ENCODE measurements around the gene MORN1.

The MORN1 gene

GRCh38 chr1:2415337-2415736, 24.0 kb upstream of the MORN1 start:
- no peak for ATAC-seq
- no peak for TF ChIP-seq TCF4 (CRISPR knock-in tag; IDR thresholded peaks at IDR 0.05; ENCODE audit: borderline replicate concordance)
- TF ChIP-seq TOX (CRISPR knock-in tag; IDR thresholded peaks at IDR 0.05; ENCODE audit: borderline replicate concordance): no peak
- no peak for TF ChIP-seq ZNF70 (CRISPR knock-in tag; IDR thresholded peaks at IDR 0.05)
- TF ChIP-seq BACH2 (CRISPR knock-in tag; IDR thresholded peaks at IDR 0.05; ENCODE audit: borderline replicate concordance): no peak
- TF ChIP-seq SNAI2 (CRISPR knock-in tag; IDR thresholded peaks at IDR 0.05): no peak
- no peak for TF ChIP-seq ZNF565 (CRISPR knock-in tag; conservative IDR thresholded peaks at IDR 0.05; ENCODE audit: low read depth)
- TF ChIP-seq PPARA (CRISPR knock-in tag; IDR thresholded peaks at IDR 0.05; ENCODE audit: borderline replicate concordance): no peak
- no peak for TF ChIP-seq ESRRG (CRISPR knock-in tag; IDR thresholded peaks at IDR 0.05)
- no peak for TF ChIP-seq ZFP3 (CRISPR knock-in tag; IDR thresholded peaks at IDR 0.05)

GRCh38 chr1:2414297-2414958, 23.1 kb upstream of the MORN1 start:
- TF ChIP-seq ZNF70 (CRISPR knock-in tag; IDR thresholded peaks at IDR 0.05): no peak
- no peak for TF ChIP-seq ZC3H10 (CRISPR knock-in tag; IDR thresholded peaks at IDR 0.05)
- no peak for TF ChIP-seq SNAI2 (CRISPR knock-in tag; IDR thresholded peaks at IDR 0.05)
- peak; percentile 63 for ATAC-seq

- ATAC-seq: peak; percentile 2; the same call in 2 of the 3 replicates
- TF ChIP-seq GLIS3 (CRISPR knock-in tag; IDR thresholded peaks at IDR 0.05) (no peak), ISL1 (CRISPR knock-in tag; IDR thresholded peaks at IDR 0.05) (no peak), TOX (CRISPR knock-in tag; IDR thresholded peaks at IDR 0.05; ENCODE audit: borderline replicate concordance) (no peak), TSHZ2 (CRISPR knock-in tag; IDR thresholded peaks at IDR 0.05) (no peak), CSDC2 (CRISPR knock-in tag; IDR thresholded peaks at IDR 0.05) (no peak), ZNF565 (CRISPR knock-in tag; conservative IDR thresholded peaks at IDR 0.05; ENCODE audit: low read depth) (no peak), PPARA (CRISPR knock-in tag; IDR thresholded peaks at IDR 0.05; ENCODE audit: borderline replicate concordance) (no peak), BACH2 (CRISPR knock-in tag; IDR thresholded peaks at IDR 0.05; ENCODE audit: borderline replicate concordance) (no peak), OSR1 (CRISPR knock-in tag; IDR thresholded peaks at IDR 0.05) (no peak), SNAI2 (CRISPR knock-in tag; IDR thresholded peaks at IDR 0.05) (no peak), POU6F1 (CRISPR knock-in tag; IDR thresholded peaks at IDR 0.05; ENCODE audit: borderline replicate concordance, low read depth) (no peak), ZC3H10 (CRISPR knock-in tag; IDR thresholded peaks at IDR 0.05) (no peak), ARNTL (CRISPR knock-in tag; IDR thresholded peaks at IDR 0.05; ENCODE audit: borderline replicate concordance, low read depth) (no peak)
Observed at GRCh38 chr1:2413495-2414296, 22.3 kb upstream of the MORN1 start.

- TF ChIP-seq ZNF8 (CRISPR knock-in tag; IDR thresholded peaks at IDR 0.05) (no peak), TOX (CRISPR knock-in tag; IDR thresholded peaks at IDR 0.05; ENCODE audit: borderline replicate concordance) (no peak), PATZ1 (CRISPR knock-in tag; IDR thresholded peaks at IDR 0.05; ENCODE audit: borderline replicate concordance) (no peak), TSHZ2 (CRISPR knock-in tag; IDR thresholded peaks at IDR 0.05) (no peak), OSR1 (CRISPR knock-in tag; IDR thresholded peaks at IDR 0.05) (no peak), ZC3H10 (CRISPR knock-in tag; IDR thresholded peaks at IDR 0.05) (no peak), ZNF70 (CRISPR knock-in tag; IDR thresholded peaks at IDR 0.05) (no peak), ARNTL (CRISPR knock-in tag; IDR thresholded peaks at IDR 0.05; ENCODE audit: borderline replicate concordance, low read depth) (no peak), ZFP3 (CRISPR knock-in tag; IDR thresholded peaks at IDR 0.05) (no peak), POU6F1 (CRISPR knock-in tag; IDR thresholded peaks at IDR 0.05; ENCODE audit: borderline replicate concordance, low read depth) (no peak), BACH2 (CRISPR knock-in tag; IDR thresholded peaks at IDR 0.05; ENCODE audit: borderline replicate concordance) (no peak), RARB (CRISPR knock-in tag; IDR thresholded peaks at IDR 0.05) (no peak), GLIS3 (CRISPR knock-in tag; IDR thresholded peaks at IDR 0.05) (no peak), CSDC2 (CRISPR knock-in tag; IDR thresholded peaks at IDR 0.05) (no peak), ISL1 (CRISPR knock-in tag; IDR thresholded peaks at IDR 0.05) (no peak), ZNF565 (CRISPR knock-in tag; conservative IDR thresholded peaks at IDR 0.05; ENCODE audit: low read depth) (no peak)
- peak; percentile 54 for ATAC-seq
Observed at GRCh38 chr1:2412773-2413494, 21.6 kb upstream of the MORN1 start.
